Posterior vena cava (tissue), 2 donors: ENCODE measurements around the gene CAPZA2. TPM values are rescaled to one million over a fixed set of nuclear protein-coding genes. Genes with fewer than 3 reads are reported as not detected.
"Not testable (repeated sequence)": the region's sequence is repeated elsewhere in the genome, so short reads cannot be mapped to it uniquely, and the experiment has no call there.

Source experiments
- DNase-seq: peaks from one replicate; pipeline ENCODE4 v3.0.0-alpha.2; 2020; ENCODE audit warnings: low spot score
- intact Hi-C, 2 donors: fragments of 100-400 bp; cut with DNase I; formaldehyde crosslinking; loops; one replicate each; pipeline versions ENCODE4 v1.14.1 to v1.14.2; 2022 to 2023
- total RNA-seq, 2 donors: library from RNA; stranded (reverse); fragmentation: NEBNext Ultra II Directional; extraction: Animal tissue kit (Norgen Biotek cat#: 25700); gene quantifications; one replicate each; pipeline ENCODE4 v1.2.1, GENCODE V29; 2021
- donor health status: DM: yes; HTN: yes; CAD: no.
- donor health status: DM: yes; HTN: yes; CAD: no.

CAPZA2 gene
- total RNA-seq, 2 donors from 2014 or later: 373 to 402 TPM

DNA sequence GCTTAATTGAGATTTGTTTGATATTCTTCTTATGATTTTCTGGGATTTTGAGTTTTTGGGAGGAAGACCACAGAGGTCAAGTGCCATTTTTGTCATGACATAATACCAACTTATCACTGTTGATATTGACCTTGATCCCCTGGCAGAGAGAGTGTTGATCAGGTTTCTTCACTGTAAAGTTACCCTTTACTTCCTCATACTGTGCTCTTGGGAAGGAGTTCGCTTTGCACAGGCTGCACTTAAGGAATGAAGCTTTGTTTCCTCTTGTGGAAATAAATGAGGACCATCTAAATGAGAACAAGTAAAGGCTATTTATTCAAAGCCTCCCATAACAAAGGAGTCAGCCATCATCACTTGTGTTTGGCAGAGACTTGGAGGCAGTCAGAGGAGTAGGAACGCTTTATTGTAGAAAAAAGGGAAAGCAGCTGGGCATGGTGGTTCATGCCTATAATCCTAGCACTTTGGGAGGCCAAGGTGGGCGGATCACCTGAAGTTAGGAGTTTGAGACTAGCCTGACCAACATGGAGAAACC, 107.0 kb downstream of the CAPZA2 start:
- intact Hi-C loops: no loop called here
- no peak for DNase-seq

DNA sequence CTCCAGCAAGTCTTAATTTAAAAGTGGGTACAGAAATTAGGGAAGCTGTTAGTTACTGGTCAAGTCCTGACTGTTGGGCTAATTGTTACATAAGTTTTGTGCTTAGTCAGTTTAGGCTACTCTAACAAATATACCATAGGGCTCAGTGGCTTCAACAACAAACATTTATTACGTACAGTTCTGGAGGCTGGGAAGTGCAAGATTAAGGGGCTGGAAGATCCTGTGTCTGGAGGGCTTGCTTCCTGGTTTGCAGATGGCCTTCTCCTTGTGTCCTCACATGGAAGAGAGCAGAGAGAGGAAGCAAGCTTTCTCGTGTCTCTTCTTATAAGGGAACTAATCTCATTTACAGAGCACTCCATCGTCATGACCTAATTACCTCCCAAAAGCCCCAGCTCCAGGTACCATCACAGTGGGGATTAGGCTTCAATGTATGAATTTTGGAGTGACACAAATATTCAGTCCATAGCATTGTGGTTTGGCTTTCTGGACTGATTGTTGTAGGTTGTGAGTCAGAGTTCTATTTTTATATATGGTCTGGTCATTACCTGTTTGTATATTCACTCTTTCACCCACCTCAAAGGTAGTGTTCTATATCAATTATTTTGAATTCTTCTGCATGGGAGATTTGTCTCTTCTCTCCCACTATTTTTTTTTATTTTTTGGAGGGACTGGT, 108.0 kb downstream of the CAPZA2 start:
- DNase-seq: no peak
- intact Hi-C loops: no loop called here

DNA sequence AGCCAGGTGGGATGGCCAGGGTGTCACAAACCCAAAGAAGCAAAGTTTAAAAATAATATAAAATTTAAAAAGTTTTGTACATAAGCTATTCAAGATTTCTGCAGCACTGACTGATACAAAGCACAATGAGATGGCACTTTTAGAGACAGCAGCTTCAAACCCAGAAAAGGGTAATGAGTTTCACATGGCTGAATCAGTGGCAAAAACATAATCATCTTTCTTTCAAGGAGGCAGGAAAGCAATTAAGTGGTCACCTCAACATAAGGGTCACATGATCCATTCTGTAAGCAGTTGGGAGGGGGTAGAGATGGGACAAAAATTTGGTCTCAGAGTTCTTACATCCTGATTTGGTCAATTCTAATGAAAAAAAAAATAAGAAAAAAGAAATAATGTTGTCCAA, 108.8 kb downstream of the CAPZA2 start:
- DNase-seq, intact Hi-C loops: not testable (repeated sequence)

Other genes with a start within 250 kb of the CAPZA2 start
- gene MET, start 190.4 kb upstream of the CAPZA2 start, total RNA-seq: 10 to 100 TPM; 15.7 to 26.8 TPM
- 10 to 100 TPM; 14.9 to 16.2 TPM for gene ST7, start 90.9 kb downstream of the CAPZA2 start, total RNA-seq